ENCODE results near the gene CDC42SE2.

GRCh38 chr5:131357739-131358561 is 94.1 kb downstream of the CDC42SE2 start:
- TF ChIP-seq CTCF (IDR thresholded peaks at IDR 0.05) (no peak), EP300 (IDR thresholded peaks at IDR 0.05) (no peak), POLR2A (IDR thresholded peaks at IDR 0.05) (no peak)
